Mesothelial cell of epicardium (in vitro differentiated cells): ENCODE results near the gene ANKLE2. TPM values are rescaled to one million over a fixed set of nuclear protein-coding genes. Genes with fewer than 3 reads are reported as not detected.
"Not testable (repeated sequence)": the region's sequence is repeated elsewhere in the genome, so short reads cannot be mapped to it uniquely, and the experiment has no call there.

ENCODE experiments used
- DNase-seq, 2 experiments: peaks; one replicate each; pipeline ENCODE4 v3.0.0; 2021; ENCODE audit warnings: low spot score in 2 of 2; ENCODE audit not compliant: unreplicated experiment in 2 of 2
- H3K27ac Mint-ChIP-seq: 2 replicates; pipeline ENCODE4 v1.8.0; 2021; ENCODE audit warnings: mixed read lengths
- H3K27me3 Mint-ChIP-seq: 2 replicates; pipeline ENCODE4 v1.8.0; 2021; ENCODE audit warnings: low read depth, mixed read lengths
- H3K36me3 Mint-ChIP-seq: 2 replicates; pipeline ENCODE4 v1.8.0; 2021; ENCODE audit warnings: mixed read lengths
- H3K4me1 Mint-ChIP-seq: 2 replicates; pipeline ENCODE4 v1.8.0; 2021; ENCODE audit warnings: mixed read lengths
- H3K4me3 Mint-ChIP-seq: 2 replicates; pipeline ENCODE4 v1.8.0; 2021; ENCODE audit warnings: mild to moderate bottlenecking, moderate library complexity, mixed read lengths
- H3K9me3 Mint-ChIP-seq: 2 replicates; pipeline ENCODE4 v1.8.0; 2021; ENCODE audit warnings: mixed read lengths
- CTCF ChIP-seq: fragments of 200-600 bp; sonication (generic); IDR thresholded peaks from one replicate; pipeline ENCODE4 v1.5.0; 2021; ENCODE audit warnings: antibody characterized with exemption; ENCODE audit not compliant: unreplicated experiment
- total RNA-seq: library from RNA; stranded (reverse); gene quantifications from 3 replicates; pipeline ENCODE4 v1.2.1, GENCODE V29; 2021

The ANKLE2 gene
- total RNA-seq, 1 donor from 2014 or later, result 98.9 TPM

DNA sequence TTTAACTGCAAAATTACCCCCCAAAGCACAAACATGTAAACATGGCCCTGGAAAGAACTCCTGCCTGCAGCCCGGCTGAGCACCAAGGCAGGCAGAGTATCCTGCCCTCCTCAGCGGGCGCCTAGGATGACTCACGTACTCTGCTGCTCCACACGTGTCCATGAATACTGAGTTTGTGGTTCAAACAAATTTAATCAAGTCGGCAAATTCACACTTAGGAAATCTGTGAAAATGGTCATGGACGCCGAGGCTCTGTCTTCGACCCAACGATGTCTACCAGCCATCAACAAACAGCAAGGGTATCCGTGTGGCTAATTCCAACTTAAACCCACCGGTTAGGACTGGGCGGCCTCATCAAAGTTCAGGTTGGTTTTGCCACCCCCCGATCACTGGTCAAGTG is 41.5 kb upstream of the ANKLE2 start:
- Mint-ChIP-seq H3K9me3 (no peaks in the 10 kb centered on the region), H3K36me3 (peaks cover 40% of the 10 kb centered on the region), H3K4me3 (no peak overlapping the region), H3K4me1 (peaks cover 11% of the 10 kb centered on the region), H3K27ac (no peak overlapping the region), H3K27me3 (no peaks in the 10 kb centered on the region)
- no peak for TF ChIP-seq CTCF
- no peak for DNase-seq

DNA sequence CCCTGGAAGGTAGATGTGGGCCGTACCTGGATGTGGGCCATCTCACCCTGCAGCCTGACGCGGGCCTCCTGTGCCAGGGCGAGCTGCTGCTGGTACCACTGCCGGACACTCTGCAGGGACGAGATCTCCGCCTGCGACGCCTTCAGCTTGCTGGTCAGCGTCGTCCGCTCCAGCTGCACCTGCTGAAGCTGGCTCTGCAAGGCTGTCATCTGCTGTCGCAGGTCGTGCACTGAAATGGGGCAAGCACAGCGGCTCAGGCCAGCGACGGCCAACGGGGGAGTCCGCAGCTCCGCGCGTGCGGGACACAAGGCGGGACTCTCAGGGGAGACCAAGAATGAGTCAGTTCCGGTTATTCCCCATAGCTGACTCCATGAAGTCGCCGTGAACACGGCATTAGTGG is 40.1 kb upstream of the ANKLE2 start:
- no peak overlapping the region for H3K27ac Mint-ChIP-seq
- H3K4me3 Mint-ChIP-seq, result no peak overlapping the region
- H3K9me3 Mint-ChIP-seq, result no peaks in the 10 kb centered on the region
- H3K27me3 Mint-ChIP-seq, result no peaks in the 10 kb centered on the region
- H3K36me3 Mint-ChIP-seq, result peaks cover 34% of the 10 kb centered on the region
- TF ChIP-seq CTCF, result no peak
- peaks cover 5% of the 10 kb centered on the region for H3K4me1 Mint-ChIP-seq
- no peak for DNase-seq

- no peak overlapping the region for H3K4me3 Mint-ChIP-seq
- H3K36me3 Mint-ChIP-seq, result peaks cover 48% of the 10 kb centered on the region
- no peak overlapping the region for H3K27ac Mint-ChIP-seq
- no peak for TF ChIP-seq CTCF
- no peaks in the 10 kb centered on the region for H3K4me1 Mint-ChIP-seq
- no peaks in the 10 kb centered on the region for H3K9me3 Mint-ChIP-seq
- no peaks in the 10 kb centered on the region for H3K27me3 Mint-ChIP-seq
- no peak for DNase-seq
These were observed 37.2 kb upstream of the ANKLE2 start for GRCh38 chr12:132798836-132799235.

DNA sequence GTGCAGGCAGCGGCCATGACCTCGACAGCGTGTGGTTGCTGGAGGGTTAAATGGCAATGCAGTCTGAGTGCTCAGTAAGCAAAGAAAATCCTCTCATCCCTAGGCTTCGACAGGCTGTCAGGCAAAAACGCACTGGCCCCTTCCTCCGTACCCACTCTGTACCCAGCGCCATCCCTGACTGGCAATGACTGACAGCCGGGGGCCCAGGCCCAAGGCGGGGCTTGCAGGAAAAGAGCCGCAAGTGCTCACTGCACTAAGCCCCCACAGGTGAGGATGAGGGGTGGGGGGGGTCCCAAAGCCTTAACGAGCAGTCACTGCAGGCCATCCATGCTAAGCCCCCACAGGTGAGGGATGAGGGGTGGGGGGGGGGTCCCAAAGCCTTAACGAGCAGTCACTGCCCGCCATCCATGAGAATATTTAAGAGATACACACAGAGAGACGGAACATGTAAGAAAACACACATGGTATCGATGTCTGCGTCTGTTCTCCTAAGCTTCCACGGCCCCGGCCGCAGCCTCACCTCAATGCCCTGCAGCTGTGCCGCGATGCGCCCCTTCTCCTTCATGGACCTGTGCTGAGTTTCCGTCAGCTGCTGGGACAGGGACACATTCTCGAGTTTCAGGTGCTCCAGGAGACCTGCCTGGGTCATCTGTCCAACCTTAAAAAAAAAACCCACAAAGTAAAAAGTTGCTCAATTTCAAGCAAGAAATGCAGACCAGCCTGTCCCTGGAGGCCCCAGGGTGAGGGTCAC is 36.4 kb upstream of the ANKLE2 start:
- no peak for TF ChIP-seq CTCF

GRCh38 chr12:132795847-132796246 is 34.2 kb upstream of the ANKLE2 start:
- Mint-ChIP-seq H3K27me3 (no peaks in the 10 kb centered on the region), H3K9me3 (no peaks in the 10 kb centered on the region), H3K4me1 (no peaks in the 10 kb centered on the region), H3K4me3 (no peak overlapping the region), H3K36me3 (peaks cover 47% of the 10 kb centered on the region), H3K27ac (no peak overlapping the region)
- no peak for TF ChIP-seq CTCF
- DNase-seq, result no peak

More for the DNA sequence above, 36.4 kb upstream of the ANKLE2 start:
- H3K4me3 Mint-ChIP-seq, result no peak overlapping the region
- no peak overlapping the region for H3K27ac Mint-ChIP-seq
- DNase-seq, result no peak
- no peaks in the 10 kb centered on the region for H3K9me3 Mint-ChIP-seq
- H3K27me3 Mint-ChIP-seq, result no peaks in the 10 kb centered on the region
- peaks cover 46% of the 10 kb centered on the region for H3K36me3 Mint-ChIP-seq
- no peaks in the 10 kb centered on the region for H3K4me1 Mint-ChIP-seq

DNA sequence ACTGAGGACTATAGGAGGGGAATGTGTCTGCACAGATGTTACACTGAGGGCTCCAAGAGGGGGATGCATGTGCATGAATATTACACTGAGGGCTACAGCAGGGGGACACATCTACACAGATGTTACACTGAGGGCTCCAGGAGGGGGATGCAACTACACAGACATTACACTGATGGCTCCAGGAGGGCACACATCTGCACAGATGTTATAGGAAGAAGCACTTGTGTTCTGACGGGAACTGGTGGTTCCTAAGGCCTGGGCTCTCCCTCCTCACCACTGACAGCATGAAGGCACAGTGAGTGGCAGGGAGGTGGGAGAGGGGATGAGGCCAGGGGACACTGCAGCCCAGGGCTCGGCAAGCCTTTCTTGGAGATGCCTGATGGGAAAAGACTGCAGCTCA is 30.3 kb upstream of the ANKLE2 start:
- H3K4me1 Mint-ChIP-seq, H3K27me3 Mint-ChIP-seq, H3K9me3 Mint-ChIP-seq, H3K4me3 Mint-ChIP-seq, DNase-seq, H3K27ac Mint-ChIP-seq: not testable (repeated sequence)
- peaks cover 59% of the 10 kb centered on the region for H3K36me3 Mint-ChIP-seq
